ENCODE data around the gene CHCHD6. TPM values are rescaled to one million over a fixed set of nuclear protein-coding genes. Genes with fewer than 3 reads are reported as not detected.

CHCHD6 gene
- total RNA-seq, 1 experiment from 2014 or later, result 40.9 TPM

GRCh38 chr3:126847061-126847460 lies 143.0 kb downstream of the CHCHD6 start:
- Mint-ChIP-seq H3K4me3 (no peak overlapping the region), H3K27ac (peak overlapping the region; percentile 19; the same call in 1 of the 2 replicates)

More at GRCh38 chr3:126847061-126847460, 143.0 kb downstream of the CHCHD6 start:
- H3K36me3 Mint-ChIP-seq, result no peaks in the 10 kb centered on the region
- TF ChIP-seq TP53 (CRISPR knock-in tag; IDR thresholded peaks at IDR 0.05) (no peak), OVOL2 (CRISPR knock-in tag; IDR thresholded peaks at IDR 0.05; ENCODE audit: borderline replicate concordance) (no peak), ZBTB21 (CRISPR knock-in tag; IDR thresholded peaks at IDR 0.05; ENCODE audit: borderline replicate concordance) (no peak), ZNF532 (CRISPR knock-in tag; IDR thresholded peaks at IDR 0.05; ENCODE audit: borderline replicate concordance) (no peak), TCF7 (CRISPR knock-in tag; IDR thresholded peaks at IDR 0.05; ENCODE audit: low read depth) (no peak), MYBL2 (CRISPR knock-in tag; IDR thresholded peaks at IDR 0.05) (no peak), NR1H2 (CRISPR knock-in tag; IDR thresholded peaks at IDR 0.05) (no peak), PRRX2 (CRISPR knock-in tag; IDR thresholded peaks at IDR 0.05) (no peak), E2F4 (CRISPR knock-in tag; IDR thresholded peaks at IDR 0.05; ENCODE audit: borderline replicate concordance, low read depth) (no peak), JUN (CRISPR knock-in tag; IDR thresholded peaks at IDR 0.05) (no peak), E2F1 (CRISPR knock-in tag; IDR thresholded peaks at IDR 0.05) (no peak), E2F5 (CRISPR knock-in tag; IDR thresholded peaks at IDR 0.05) (no peak), ETV6 (CRISPR knock-in tag; IDR thresholded peaks at IDR 0.05) (no peak), ZBTB43 (CRISPR knock-in tag; IDR thresholded peaks at IDR 0.05) (no peak), GABPB1 (CRISPR knock-in tag; IDR thresholded peaks at IDR 0.05) (no peak), JAZF1 (CRISPR knock-in tag; IDR thresholded peaks at IDR 0.05) (no peak), SMAD3 (CRISPR knock-in tag; IDR thresholded peaks at IDR 0.05; ENCODE audit: borderline replicate concordance) (no peak)
- H3K4me1 Mint-ChIP-seq, result peaks cover 37% of the 10 kb centered on the region
- no peaks in the 10 kb centered on the region for H3K9me3 Mint-ChIP-seq
- no peak for DNase-seq (ENCODE audit: low spot score)
- CTCF ChIA-PET, result no interaction called here
- no peak for ATAC-seq
- no peaks in the 10 kb centered on the region for H3K27me3 Mint-ChIP-seq (ENCODE audit: low read depth)
- POLR2A ChIA-PET, result no interaction called here

All from WTC11 (cell line).